IMR-90 (cell line): Measurements from ENCODE around the gene DOCK9.

Source experiments
- BHLHE40 ChIP-seq: fragments of 150-350 bp; IDR thresholded peaks from 2 replicates; pipeline ENCODE4 v1.6.1; 2016; ENCODE audit warnings: mild to moderate bottlenecking, low read depth, low read length
- CHD1 ChIP-seq: IDR thresholded peaks from 2 replicates; pipeline ENCODE4 v1.6.1; 2012; ENCODE audit warnings: low read depth, low read length, improper control_type of control experiment
- CTCF ChIP-seq: conservative IDR thresholded peaks from 2 replicates; pipeline ENCODE4 v1.5.1; 2012; ENCODE audit warnings: mild to moderate bottlenecking, low read depth, low read length, improper control_type of control experiment
- MAFK ChIP-seq: IDR thresholded peaks from 2 replicates; pipeline ENCODE4 v1.6.1; 2012; ENCODE audit warnings: low read depth, low read length, improper control_type of control experiment
- MAZ ChIP-seq: IDR thresholded peaks from 2 replicates; pipeline ENCODE4 v1.6.1; 2012; ENCODE audit warnings: low read depth, mild to moderate bottlenecking, low read length, improper control_type of control experiment, moderate library complexity, borderline replicate concordance
- MXI1 ChIP-seq: IDR thresholded peaks from 2 replicates; pipeline ENCODE4 v1.6.1; 2012; ENCODE audit warnings: low read depth, mild to moderate bottlenecking, low read length, moderate library complexity, borderline replicate concordance
- POLR2A ChIP-seq: IDR thresholded peaks from 2 replicates; pipeline ENCODE4 v1.6.1; 2012; ENCODE audit warnings: mild to moderate bottlenecking, low read depth, low read length
- RCOR1 ChIP-seq: IDR thresholded peaks from 2 replicates; pipeline ENCODE4 v1.6.1; 2012; ENCODE audit warnings: mild to moderate bottlenecking, low read length, improper control_type of control experiment; ENCODE audit not compliant: insufficient replicate concordance

DNA sequence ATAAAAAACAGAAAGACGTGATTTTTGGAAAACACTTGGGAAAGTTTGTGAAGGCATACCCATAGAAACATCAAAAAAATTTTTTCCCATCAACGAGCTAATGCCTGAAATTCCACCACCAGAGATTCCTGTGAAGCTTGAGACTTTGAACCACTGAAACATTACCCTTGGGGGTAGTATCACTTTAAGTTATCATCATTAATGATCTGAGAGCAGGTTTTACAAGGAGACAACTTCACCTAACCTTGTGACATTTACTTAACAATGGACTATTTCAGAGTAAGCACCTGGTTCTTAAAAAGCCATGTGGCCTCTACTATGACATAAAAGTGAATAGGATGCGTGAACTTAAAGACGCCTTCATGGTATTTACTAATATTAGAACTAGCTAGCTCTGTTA, 51.9 kb downstream of the DOCK9 start:
- no peak for TF ChIP-seq CTCF
- no peak for TF ChIP-seq MAFK
- TF ChIP-seq POLR2A, result no peak
- TF ChIP-seq MXI1, result no peak
- TF ChIP-seq CHD1, result no peak
- TF ChIP-seq MAZ, result no peak
- no peak for TF ChIP-seq BHLHE40
- no peak for TF ChIP-seq RCOR1
